Activated T-helper 9 cell treated with anti-CD3 and anti-CD28 coated beads, Interleukin-2, amount 50 U/mL, for 16 hours (primary cell): ENCODE results near the gene AZU1.

Source experiments
- DNase-seq: peaks from one replicate; pipeline ENCODE4 v3.0.0-alpha.2; 2020; ENCODE audit warnings: low read depth

The AZU1 gene

DNA sequence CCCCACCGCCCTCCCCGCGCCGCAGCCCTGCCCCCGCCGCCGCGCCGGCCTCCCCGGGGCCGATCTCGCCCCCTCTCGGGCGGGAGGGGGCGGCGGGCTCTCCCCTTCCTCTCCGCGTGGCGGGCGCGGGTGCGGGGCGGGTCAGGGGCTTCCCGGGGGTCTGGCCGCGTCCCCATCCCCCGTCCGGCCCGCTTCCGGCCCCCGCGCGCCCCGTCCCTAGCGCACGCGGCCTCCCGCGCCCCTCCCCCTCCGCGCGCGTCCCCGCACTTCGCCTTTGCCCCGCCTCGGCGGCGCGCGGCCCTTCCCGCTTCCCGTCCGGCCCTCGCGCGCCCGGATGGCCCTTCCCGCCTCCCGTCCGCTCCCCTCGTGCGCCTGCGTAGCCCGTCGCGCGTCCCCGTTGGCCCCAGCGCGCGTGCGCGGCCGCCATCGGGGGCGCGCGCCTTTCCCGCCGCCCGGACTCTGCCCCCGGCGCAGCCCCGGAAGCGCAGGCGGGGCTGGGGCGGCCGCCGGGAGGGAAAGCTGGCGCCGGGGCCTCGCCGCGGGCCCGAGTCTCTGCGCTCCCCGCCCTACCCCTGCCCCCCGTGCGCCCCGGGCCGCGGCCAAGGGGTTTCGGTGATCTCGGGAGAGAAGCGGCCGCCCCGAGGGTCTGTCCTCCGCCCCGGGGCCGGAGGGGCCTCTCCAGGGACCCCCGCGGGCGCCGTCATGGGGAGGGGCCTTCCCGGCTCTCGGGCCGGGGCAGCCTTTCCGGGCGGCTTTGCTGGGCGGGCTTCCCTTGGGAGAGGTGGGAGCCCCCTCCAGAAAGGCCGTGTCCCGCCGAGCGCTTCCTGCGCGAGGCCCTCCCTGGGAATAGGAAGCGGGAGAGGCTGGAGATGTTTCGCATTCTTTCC is 29.9 kb upstream of the AZU1 start:
- DNase-seq, result peak; percentile 79

DNA sequence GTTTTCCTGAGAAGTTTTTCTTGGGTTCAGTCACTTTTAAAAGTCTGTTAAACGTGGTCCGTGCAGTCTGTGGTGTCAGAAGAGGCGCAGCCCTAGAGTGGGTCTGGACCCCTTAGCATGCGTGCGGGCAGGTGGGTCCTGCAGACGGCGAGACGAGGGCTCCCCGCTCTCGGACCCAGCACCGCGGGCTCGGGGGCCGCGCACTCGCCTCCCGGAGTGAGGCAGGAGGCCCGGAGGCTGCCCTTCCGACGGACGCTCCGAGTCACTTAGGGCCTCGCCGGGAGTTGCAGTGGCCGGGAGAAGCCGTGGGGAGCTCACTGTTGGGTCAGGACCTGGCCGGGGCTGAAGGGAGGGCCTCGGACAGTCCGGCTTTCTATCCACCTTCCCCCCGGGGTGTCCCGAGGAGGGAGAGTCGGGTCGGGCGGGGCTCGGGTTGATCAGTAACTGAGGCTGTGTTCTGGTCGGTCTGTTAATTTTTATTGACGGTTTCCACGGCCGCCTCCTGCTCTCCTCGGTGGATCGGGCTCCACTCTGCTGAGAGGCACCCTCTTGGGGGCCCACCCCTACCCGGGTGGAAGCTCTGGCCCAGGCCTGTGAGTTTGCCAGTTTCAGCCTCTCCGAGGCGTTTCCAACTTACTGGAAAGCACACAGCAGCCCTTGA is 29.1 kb upstream of the AZU1 start:
- no peak for DNase-seq

- DNase-seq, result no peak
Measured at GRCh38 chr19:799076-799881, 28.4 kb upstream of the AZU1 start.

- DNase-seq, result no peak
Measured at GRCh38 chr19:800360-801029, 27.1 kb upstream of the AZU1 start.

- no peak for DNase-seq
Measured at GRCh38 chr19:801030-801860, 26.4 kb upstream of the AZU1 start.

GRCh38 chr19:801861-802497 is 25.7 kb upstream of the AZU1 start:
- no peak for DNase-seq

DNA sequence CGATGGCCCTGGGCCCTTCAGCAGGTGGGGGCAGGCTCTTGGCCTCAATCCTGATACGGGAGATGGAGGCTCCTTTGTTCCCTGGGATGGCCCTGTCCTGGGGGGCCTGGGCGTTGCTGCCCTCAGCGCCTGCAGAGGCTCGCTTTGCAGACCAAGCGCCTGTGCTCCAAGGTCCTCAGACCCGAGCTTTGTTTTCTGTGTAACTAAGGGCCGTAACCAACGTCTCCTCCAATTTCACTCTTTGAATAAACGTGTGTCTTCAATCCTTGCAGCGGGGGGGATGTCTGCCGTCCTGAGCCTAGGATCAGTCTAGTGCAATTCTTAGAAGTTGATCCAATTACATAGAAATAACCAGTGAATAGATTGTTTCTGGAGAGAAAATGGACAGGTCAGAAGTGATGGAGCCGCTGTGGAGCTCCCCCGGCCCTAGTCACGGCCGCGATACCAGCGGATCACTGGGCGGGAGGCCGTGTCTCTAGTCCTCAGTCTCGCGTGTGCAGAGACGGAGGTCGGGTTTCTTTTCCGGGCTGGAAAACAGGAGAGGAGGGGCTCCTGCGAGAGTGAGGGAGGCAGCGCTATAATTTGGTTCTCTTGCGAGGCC is 25.0 kb upstream of the AZU1 start:
- no peak for DNase-seq

- no peak for DNase-seq
Measured at GRCh38 chr19:803099-803561, 24.5 kb upstream of the AZU1 start.

- no peak for DNase-seq
Measured at GRCh38 chr19:803686-804418, 23.8 kb upstream of the AZU1 start.

DNA sequence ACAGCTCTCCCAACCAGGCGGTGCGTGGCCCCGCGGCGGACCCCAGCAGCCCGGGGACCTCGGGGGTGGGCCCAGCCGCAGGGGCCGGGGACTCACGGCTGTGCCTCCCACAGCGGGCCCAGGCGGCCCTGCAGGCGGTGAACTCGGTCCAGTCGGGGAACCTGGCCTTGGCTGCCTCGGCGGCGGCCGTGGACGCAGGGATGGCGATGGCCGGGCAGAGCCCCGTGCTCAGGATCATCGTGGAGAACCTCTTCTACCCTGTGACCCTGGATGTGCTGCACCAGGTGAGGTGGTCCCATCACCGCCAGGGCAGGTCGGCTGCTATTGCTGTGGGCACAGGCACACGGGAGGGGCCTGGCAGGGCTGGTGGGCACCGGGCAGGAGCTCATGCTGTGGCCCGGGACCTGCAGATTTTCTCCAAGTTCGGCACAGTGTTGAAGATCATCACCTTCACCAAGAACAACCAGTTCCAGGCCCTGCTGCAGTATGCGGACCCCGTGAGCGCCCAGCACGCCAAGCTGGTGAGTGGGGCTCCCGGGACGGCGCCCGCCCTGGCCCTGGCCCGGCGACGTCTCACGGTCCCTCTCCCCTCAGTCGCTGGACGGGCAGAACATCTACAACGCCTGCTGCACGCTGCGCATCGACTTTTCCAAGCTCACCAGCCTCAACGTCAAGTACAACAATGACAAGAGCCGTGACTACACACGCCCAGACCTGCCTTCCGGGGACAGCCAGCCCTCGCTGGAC is 23.0 kb upstream of the AZU1 start:
- no peak for DNase-seq

DNA sequence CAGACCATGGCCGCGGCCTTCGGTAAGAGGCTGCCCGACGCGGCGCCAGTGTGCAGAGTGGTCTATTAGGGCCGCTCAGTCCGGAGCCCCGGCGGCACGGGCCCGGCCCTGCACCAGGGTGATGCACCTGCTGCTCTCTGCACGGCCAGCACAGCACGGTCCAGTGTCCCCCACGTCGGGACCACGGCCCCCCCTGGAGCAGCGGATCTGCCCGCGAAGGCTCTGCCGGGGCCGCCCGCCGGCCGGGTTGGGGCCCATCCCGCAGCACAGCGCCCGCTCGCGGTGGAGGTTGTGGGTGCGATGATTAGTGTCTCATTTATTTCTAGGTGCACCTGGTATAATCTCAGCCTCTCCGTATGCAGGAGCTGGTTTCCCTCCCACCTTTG is 22.5 kb upstream of the AZU1 start:
- DNase-seq, result no peak

DNA sequence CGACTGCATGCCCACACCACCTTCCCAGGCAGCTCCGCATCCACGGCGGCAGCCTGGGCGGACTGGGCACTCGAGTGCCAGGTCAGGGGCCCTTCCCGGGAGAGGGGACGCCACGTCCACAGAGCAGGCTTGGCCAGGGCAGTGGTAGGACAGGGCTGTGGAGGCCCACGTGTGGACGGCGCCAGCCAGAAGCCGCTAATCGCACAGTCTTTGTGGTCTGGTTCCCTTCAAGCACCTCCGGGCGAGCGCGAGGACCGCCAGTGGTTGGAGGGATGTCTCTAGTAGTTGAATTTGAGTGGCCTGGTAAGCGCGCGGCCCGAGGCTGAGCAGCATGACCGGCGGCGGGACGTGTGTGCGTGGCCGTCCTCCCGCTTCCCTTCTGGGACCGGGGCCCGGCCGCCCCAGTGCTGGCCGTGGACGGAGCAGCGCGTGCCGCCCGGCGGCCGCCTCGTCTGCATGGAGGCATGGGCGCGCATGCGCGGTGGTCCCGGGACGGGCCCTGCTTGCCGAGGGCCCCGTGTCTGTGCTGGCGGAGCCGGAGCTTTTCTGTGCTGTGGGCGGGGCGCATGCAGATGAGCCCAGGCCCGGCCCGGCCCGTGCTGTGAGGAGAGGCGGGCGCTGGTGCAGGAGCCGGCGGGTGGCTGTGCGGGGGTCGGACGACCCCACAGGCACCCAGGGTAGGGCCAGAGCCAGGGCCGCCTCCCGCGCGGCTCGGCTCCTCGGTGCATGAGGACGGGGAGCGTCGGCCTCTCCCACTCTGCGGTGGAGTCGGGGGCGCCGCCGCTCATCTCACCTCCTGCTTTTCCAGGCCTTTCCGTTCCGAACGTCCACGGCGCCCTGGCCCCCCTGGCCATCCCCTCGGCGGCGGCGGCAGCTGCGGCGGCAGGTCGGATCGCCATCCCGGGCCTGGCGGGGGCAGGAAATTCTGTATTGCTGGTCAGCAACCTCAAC is 21.8 kb upstream of the AZU1 start:
- DNase-seq, result no peak

- DNase-seq, result no peak
Measured at GRCh38 chr19:806815-807421, 20.7 kb upstream of the AZU1 start.

- DNase-seq, result no peak
Measured at GRCh38 chr19:807627-808422, 19.8 kb upstream of the AZU1 start.

DNA sequence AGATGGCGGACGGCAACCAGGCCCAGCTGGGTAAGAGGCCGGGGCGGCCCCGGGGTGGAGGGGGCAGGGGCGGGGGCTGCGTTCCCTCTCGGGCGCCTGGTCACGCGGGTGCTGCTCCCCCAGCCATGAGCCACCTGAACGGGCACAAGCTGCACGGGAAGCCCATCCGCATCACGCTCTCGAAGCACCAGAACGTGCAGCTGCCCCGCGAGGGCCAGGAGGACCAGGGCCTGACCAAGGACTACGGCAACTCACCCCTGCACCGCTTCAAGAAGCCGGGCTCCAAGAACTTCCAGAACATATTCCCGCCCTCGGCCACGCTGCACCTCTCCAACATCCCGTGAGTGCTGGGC is 19.2 kb upstream of the AZU1 start:
- no peak for DNase-seq

GRCh38 chr19:810077-810855 is 17.4 kb upstream of the AZU1 start:
- no peak for DNase-seq
